Activated T-cell treated with anti-CD3 and anti-CD28 coated beads for 48 hours (primary cell): ENCODE measurements around the gene FGL2.
"Not testable (repeated sequence)": the region's sequence is repeated elsewhere in the genome, so short reads cannot be mapped to it uniquely, and the experiment has no call there.

ENCODE experiments used
- DNase-seq: peaks from one replicate; pipeline ENCODE4 v3.0.0-alpha.2; 2020; ENCODE audit warnings: low read depth

FGL2 gene

DNA sequence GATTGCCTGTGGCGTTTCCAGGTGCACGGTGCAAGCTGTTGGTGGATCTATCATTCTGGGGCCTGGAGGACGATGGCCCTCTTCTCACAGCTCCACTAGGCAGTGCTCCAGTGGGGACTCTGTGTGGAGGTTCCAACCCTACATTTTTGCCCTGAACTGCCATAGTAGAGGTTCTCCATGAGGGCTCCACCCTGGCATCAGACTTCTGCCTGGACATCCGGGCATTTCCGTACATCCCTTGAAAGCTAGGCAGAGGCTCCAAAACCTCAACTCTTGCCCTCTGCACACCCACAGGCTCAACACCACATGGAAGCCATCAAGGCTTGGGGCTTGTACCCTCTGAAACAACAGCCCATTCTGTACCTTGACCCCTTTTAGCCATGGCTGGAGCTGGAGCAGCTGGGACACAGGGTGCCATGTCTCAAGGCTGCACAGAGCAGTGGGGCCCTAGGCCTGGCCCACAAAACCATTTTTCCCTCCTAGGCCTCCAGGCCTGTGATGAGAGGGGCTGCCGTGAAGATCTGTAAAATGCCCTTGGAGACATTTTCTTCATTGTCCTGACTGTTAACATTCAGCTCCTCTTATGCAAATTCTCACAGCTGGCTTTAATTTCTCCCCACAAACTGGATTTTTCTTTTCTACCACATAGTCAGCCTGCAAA is 10.0 kb upstream of the FGL2 start:
- no peak for DNase-seq

DNA sequence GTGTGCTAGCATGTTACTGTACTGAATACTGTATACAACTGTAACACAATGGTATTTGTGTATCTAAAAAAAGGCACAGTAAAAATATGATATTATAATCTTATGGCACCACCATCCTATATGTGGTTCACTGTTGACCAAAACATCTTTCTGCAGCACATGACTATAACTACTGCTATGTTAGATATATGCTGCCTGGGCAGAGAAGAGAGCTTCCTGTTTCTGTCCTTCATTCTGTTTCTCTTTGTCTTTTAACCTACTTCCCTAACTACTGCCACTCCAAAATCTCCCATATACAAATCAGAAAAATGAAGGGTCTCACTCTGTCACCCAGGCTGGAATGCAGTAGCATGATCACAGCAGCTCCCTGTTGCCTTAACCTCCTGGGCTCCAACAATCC is 8.8 kb upstream of the FGL2 start:
- no peak for DNase-seq

DNA sequence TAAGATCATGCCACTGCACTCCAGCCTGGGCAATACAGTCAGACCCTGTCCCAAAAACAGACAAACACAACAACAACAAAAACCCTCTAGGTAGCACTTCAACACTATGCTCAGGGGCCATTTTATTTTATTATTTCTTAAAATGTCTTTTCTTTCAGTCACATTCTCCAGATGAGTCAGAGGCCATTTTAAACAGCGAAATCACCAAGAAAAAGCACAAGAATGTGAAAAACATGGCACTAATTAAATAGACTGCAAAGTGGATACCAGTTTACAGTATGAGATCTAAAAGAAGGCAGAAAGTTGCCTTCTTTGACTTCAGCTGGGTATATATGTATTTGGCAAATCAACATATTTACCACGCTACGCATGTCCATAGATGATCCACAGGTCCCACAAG is 6.1 kb upstream of the FGL2 start:
- DNase-seq, result no peak

DNA sequence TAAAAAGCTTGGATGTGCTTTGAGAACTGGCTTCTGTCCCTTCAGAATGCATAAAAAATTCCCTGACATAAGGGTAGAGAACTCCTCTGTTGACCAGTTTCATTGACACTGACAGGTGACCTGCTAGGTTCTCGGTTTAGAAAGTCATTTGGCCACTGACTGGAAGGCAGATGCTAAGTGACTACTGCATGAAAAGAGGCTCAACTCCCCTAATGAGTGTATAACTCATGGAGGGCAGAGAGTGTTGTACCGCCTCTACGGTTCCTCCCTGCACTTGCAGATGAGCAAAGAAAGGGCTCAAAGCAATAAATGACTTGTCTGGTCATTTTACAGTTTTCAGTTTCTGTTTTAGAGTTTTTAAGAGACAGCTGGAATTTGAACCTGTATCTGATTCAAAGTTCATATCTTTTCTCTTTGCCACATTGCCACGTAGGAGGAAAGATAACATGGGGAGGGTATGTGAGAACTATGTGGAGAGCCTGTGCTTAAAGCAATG is 2.9 kb upstream of the FGL2 start:
- no peak for DNase-seq

DNA sequence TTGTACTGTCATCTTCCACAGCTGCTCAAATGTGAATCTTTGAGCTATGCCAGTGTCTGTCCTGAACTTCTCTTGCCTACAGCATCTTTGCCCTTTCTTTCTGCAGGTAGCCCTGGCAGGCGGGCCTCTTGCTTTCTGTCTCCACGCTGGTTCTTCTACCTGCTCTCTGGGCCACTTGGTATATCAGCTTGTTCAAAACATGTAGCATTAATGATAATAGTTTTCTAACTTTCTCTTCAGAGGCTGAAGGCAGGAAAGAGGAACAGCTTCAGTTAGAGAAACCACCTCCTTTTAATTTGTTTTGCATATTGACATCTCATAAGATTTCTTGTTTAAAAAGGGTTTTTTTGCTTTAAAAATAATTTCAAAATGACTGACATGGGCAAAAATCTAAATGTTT is 923 bp upstream of the FGL2 start:
- DNase-seq, result no peak

DNA sequence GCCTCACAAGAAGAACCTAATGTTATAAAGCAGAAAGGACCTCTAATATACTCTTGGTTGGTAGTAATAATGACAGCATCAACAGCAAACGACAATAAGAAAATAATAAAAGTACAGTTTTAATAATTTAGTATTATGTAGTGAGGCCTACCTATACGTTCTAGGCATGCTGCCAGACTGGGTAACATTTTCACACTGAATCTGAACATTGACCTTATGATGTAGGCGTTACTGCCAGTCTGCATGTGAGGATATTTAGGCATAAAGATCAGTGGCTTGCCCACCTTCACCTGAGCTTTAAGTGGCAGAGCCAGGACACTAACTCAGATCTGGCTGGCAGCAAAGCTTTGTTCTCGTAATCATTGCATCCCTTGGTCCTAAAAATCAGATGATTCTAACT is 2.5 kb downstream of the FGL2 start:
- no peak for DNase-seq

DNA sequence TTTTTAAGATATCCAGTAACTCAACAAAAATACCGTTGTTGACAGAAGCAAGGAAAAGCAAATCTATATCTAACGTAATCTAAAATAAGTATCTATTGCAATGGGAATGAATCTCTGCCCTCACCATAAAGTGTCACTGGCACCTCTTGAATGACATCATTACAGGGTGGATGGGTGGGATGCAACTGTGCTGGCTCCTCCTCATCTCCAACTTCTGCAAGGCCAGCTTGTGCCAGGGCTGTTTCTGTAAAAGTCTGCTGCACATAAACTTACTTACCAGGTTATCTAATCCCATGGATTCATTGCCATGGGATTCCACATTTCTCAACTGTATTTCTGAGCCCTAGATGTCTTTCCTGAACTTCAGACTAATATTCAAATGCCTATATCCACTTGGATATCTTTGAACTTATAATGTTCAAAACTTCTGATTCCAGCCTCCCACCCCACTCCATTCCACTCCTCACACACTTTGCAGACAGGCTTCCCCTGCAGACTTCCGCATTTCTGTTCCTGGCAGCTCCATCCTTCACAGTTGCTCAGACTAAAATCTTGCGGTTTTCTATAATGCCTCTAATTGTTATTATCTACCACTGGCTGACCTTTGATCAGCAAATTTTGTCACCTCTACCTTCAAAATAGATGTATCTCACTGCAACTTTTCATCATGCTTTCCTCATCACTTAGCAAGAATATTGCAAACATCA is 10.7 kb downstream of the FGL2 start:
- DNase-seq, result no peak

DNA sequence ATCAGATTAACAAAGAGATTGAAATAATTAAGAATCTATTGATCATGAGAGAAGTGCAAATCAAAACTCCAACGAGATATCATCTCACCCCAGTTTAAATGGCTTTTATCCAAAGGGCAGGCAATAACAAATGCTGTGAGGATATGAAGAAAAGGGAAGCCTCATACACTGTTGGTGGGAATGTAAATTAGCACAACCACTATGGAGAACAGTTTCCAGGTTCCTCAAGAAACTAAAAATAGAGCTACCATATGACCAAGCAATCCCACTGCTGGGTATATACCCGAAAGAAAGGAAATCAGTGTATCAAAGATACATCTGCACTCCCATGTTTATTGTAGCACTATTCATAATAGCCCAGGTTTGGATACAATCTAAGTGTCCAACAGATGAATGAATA is 13.8 kb downstream of the FGL2 start:
- DNase-seq, result no peak

DNA sequence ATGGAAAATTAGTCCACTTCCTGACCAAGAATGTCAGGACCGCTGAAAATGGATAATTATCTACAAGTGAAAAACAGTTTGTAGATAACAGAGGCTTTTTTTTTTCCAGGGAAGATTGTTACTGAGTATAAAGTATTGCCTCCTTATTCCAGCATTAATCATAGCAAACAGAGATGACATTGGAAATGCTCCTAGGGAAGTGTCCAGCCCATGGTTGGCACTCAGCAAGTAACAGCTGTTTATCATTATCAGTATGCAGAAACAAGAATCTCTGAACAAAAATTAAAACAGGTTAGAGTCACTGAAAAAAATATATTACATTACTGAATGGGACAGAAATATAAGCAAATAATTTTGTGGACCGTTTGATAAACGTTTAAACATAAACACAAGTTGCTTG is 14.6 kb downstream of the FGL2 start:
- no peak for DNase-seq

DNA sequence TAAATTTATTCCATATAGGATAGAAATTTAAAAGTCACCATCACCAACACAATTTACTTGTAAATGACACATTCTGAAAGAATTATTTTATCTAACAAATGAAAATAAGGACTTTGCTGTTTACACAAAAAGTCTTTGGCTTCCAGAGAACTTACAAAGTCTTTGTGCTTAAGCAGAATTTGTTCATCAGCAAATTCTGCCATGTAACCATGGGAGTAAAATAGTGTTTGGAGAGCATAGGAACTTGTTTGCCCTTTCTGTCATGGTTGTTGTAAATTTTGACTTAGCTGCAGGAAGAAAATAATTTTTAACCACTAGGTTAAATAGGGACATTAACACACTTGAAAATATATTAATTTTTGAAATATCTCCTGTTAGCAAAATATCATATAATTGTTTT is 15.2 kb downstream of the FGL2 start:
- DNase-seq, result no peak

DNA sequence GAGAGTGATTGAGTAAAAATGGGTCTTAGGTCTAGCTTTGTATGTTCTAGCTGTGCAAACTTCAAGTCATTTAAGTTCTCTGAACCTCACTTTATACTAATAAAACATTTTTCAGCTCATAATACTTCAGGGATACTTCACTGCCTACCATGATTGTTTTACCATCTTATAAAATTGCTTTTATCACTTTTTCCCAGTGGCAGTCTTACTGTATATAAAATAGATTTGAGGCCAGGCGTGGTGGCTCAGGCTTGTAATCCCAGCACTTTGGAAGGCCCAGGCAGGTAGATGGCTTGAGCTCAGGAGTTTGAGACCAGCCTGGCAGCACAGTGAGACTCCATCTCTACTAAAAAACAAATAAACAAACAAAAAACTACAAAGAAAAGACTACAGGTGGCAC is 17.4 kb downstream of the FGL2 start:
- DNase-seq, result no peak

DNA sequence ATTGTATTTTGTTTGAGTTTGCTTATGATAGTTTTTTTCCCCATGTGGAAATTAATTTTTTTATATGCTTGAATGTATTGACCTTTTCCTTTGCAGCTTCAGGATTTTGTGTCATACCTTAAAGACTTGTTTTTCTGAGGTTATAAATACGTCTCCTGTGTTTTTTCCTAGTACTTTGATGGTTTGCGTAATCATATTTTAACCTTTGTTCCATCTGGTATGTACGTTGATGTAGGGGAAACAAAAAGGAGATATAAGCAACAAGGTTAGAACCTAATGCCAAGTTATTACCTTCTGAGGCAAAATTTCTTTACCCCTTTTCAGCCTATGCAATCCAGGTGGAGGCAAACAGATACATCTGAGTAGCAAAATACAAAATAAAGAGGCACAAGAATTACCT is 17.9 kb downstream of the FGL2 start:
- no peak for DNase-seq

DNA sequence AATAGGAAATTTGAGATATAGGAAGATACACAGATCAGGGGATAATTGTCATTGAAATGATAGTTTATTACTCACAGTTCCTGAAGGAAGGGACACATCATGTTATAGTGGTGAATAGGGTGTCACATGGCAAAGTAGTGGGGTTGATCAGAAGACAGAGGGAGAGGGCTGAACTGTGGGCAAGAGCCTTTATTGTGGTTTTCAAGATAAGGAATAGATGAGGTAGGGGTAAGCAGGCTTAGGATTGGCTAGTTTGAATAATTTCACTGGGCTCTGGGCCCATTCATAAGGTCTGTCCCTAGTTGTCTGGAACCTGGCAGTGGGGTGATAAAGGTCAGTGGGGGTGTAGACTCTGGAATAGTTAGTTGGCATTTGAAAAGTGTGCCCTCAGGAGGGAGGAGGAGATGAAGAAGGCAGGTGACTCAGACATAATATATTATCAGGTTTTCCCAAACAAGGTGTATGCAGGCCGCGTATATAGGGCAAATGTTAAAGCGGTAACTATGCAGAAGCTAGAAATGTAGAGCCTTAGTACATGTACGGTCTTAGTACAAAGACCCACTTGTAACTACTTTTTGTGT is 18.5 kb downstream of the FGL2 start:
- no peak for DNase-seq

DNA sequence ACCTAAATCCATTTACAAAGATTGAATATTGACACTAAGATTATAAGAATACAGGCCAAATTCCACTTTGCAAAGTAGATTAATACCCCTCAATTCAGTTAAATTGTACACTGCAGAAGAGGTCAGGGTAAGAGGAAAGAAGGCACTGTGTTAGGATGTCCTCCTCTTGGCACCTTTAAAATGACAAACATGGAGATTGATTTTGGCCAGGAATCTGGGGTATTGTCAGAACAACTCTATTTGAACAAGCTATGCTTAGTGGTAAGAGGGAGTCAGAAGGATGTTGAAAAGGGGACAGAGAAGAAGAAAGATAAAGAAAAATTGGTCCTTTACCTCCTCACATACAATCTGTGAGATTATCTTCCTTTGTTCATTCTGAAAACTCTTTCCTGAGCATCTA is 21.6 kb downstream of the FGL2 start:
- not testable (repeated sequence) for DNase-seq

DNA sequence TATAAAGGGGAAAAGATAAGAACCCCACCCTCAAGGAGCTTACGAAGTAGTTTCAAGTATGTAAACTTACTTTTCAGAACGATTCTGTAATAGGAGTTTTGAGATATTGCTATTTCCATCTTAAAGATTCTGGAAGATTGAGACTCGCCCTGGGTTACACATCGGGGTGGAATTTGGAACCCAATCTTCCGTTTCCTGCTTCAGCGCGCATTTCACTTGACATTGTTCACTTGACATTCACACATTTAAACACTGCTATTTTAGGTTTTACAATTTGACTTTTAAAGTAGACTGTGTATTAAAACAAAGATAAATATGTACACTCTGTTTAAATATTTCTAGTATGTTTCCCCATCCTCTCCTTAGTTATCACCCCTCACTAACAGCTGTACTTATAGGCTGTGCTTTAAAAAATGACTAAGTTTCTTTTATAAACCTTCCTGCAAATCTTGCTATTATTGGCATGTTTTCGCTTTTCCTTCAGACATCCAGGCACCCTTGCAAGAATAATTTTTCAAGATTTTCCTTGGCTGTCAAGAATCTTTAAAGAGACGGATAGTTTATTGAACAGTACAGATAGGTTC is 22.2 kb downstream of the FGL2 start:
- DNase-seq, result not testable (repeated sequence)

DNA sequence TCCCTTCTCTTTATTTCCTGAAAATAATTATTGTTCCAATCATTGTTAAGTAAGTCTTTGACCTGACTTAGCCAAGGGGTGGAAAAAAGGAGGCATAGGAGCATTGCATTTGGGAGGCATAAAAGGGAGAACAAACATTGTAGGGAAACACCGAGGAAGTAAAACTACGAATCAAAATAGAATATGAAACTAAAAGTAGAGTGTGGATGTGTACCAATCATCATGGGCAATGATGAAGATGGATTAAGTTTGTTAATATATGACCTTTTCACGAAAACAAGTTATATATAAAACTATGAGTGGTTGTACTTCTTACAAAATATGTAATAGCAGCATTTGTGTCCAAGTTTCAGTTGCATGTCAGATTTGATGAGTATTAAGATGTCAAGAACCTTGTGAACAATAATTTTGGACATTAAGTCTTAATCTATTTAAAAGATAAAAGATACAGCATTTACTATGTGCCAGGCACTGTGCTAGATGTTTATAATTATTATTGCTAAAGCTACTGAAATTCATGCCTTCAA is 24.3 kb downstream of the FGL2 start:
- not testable (repeated sequence) for DNase-seq

DNA sequence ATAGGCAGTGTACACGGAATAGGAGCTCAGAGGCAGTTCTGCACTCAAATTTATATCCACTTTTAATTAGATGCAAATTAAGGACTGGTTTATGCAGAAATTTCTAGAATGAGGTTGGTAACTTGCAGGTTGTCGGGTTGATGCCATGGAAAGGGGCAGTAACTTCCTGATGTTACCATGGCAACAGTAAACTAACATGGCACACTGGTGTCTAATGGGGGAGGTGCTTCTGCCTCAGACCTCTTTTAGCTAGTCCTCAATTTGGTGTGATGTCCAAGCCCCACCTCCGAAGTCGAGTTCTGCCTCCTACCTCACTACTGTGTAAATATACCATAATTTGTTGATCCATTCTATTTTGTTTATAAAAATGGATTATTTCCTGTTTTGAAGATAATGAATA is 25.2 kb downstream of the FGL2 start:
- DNase-seq, result not testable (repeated sequence)

DNA sequence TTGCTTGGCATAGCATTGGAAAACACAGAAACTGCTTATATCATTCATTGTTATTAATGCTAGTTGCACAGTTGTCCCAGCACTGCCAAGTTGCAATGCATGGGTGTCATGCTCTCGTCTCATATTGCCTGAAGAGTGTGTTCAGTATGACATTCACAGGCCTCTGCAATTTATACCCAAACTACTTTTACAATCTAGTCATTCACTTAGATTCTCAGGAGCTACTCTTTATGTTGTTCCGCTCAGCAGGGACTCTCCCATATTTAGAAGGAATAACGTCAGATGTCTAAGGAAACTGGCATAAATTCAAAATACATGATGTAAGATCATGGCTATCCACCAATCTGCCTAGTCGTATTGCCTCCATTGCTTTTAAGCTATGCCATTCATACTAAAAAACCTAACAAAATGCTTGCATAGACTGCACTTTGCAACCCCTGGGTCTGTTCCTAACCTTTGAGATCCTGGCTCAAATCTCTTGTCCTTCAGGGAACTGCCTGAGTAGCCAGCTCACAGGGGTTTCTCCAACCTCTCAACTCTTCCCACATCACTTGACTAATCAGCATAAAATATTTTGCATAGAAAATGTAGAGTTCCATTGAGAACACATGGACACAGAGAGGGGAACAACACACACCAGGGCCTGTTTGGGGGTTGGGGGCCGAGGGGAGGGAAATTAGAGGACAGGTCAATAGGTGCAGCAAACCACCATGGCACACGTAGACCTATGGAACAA is 27.0 kb downstream of the FGL2 start:
- DNase-seq, result not testable (repeated sequence)

DNA sequence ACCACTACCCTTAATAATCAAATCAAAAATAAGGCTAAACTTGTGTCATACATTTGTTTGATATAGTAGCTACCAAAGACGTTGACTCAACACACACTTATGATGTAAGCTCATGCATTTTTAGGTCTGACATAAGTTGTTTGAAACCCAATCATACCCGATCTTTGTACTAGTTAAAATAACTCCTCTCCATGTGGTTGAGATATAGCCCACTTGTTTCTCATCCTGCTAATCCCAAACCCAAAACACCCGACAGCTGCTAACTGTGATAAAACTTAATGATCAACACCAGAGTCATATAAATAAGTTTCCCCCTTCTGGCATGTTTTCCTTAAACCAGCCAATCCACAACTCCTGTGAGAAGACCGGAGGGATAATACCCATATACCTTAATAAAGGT is 28.5 kb downstream of the FGL2 start:
- DNase-seq, result not testable (repeated sequence)

DNA sequence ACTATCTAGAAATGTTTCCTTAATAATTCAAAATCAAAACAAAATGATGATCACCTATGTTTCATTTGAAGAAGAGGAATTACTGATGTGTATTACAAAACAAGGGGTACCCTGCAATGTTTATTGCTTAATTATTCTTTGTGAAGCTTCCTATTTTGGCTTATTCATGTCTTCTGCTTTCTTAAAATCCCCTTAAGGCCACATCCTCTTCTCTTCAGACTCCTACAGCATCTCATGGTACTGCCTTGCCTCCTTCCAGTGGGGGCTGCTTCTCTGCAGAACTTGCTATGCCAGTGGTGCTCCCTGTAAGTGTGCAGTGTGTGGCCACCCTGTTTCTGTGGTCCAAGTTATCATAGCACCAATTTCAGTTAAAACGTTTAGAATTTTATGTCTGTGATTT is 42.2 kb downstream of the FGL2 start:
- no peak for DNase-seq

DNA sequence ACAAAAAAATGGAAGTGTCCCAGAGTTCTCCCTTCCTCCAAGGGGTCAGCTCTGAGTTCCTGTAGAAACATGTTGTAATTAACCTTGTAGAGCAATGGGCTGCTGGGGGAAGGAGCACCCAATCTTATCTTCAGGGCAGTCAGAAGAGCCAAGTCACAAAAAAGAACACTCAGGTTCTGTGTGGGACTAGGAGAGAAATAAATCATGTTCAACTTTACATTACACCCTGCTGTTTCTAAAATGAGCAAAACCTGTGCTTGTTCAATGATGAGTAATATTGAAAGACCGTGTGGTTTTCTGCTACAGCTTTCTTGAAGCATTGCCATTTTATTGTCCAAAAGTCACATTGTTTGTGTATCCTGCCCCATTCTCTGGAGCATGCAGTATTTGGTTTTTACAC is 42.6 kb downstream of the FGL2 start:
- DNase-seq, result not testable (repeated sequence)
